22Rv1 (cell line): ENCODE data around the gene AGT.

ENCODE experiments used
- ZFX ChIP-seq: fragments of 450-650 bp; IDR thresholded peaks from 2 replicates; pipeline ENCODE4 v1.6.1; 2017; ENCODE audit warnings: antibody characterized with exemption, borderline replicate concordance
- TF ChIP-seq, protein P1 (sequence below): fragments of 450-650 bp; IDR thresholded peaks from 2 replicates; pipeline ENCODE4 v1.5.1; 2017; ENCODE audit warnings: mild to moderate bottlenecking

DNA sequence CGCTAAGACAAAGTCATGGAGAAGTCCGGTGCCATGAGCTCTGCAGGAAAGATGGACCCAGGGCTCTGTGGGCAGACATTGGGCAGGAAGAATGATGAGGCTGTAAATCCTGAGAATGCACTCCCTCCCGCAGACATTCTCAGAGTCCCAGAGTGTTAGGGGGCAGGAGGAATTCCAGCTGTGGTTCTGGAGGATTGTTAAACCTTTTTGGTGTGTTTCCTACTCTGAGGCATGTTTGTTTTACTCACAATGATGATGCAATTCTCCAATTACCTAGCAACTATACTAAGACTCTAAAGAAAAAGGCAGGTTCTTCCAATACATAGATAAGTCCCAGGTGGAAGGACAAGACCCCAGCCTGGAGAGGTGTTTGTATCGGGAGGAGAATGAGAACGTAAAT is 30.5 kb upstream of the AGT start:
- TF ChIP-seq, protein P1, sequence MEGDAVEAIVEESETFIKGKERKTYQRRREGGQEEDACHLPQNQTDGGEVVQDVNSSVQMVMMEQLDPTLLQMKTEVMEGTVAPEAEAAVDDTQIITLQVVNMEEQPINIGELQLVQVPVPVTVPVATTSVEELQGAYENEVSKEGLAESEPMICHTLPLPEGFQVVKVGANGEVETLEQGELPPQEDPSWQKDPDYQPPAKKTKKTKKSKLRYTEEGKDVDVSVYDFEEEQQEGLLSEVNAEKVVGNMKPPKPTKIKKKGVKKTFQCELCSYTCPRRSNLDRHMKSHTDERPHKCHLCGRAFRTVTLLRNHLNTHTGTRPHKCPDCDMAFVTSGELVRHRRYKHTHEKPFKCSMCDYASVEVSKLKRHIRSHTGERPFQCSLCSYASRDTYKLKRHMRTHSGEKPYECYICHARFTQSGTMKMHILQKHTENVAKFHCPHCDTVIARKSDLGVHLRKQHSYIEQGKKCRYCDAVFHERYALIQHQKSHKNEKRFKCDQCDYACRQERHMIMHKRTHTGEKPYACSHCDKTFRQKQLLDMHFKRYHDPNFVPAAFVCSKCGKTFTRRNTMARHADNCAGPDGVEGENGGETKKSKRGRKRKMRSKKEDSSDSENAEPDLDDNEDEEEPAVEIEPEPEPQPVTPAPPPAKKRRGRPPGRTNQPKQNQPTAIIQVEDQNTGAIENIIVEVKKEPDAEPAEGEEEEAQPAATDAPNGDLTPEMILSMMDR: no peak
- TF ChIP-seq ZFX: no peak
